A549 (cell line): Measurements from ENCODE around the gene BCAS3. TPM values are rescaled to one million over a fixed set of nuclear protein-coding genes. Genes with fewer than 3 reads are reported as not detected.

Source experiments
- ATAC-seq, 2 experiments: fragments of 200-7000 bp in 1 of 2; fragments of >200 bp in 1 of 2; cut with Nextera tagmentation in 1 of 2; cut with Tn5 transposase in 1 of 2; 3 replicates each; pipeline versions ENCODE4 v1.8.0 to v1.9.1; 2018 to 2020; ENCODE audit warnings: mild to moderate bottlenecking in 1 of 2, moderate library complexity in 1 of 2
- CTCF ChIA-PET: fragments of 300-600 bp; sonication (Branson Sonifier 250); formaldehyde crosslinking; extraction: SDS; loops from one replicate; lab custom pipeline; 2021; ENCODE audit warnings: antibody characterized with exemption, inconsistent platforms; lab: Yijun Ruan, JAX
- POLR2A ChIA-PET: fragments of 350-600 bp; formaldehyde crosslinking; extraction: SDS; loops from one replicate; lab custom pipeline; 2021; ENCODE audit warnings: antibody characterized with exemption, inconsistent platforms; lab: Yijun Ruan, JAX
- DNase-seq, 2 experiments: peaks; one replicate each; pipeline versions ENCODE4 v3.0.0 to v3.0.0-alpha.2; 2011 to 2016; ENCODE audit warnings: low read depth in 1 of 2, low spot score in 1 of 2
- FAIRE-seq: peaks from 2 replicates; lab custom pipeline; 2011; peaks lifted over from hg19 to GRCh38; lab: Jason Lieb, UNC
- H3K27ac ChIP-seq, 2 experiments: fragments of >200 bp; sonication (Bioruptor Twin); formaldehyde crosslinking; 3 replicates each; pipeline ENCODE4 v1.5.1; 2016 to 2017
- H3K4me1 ChIP-seq: fragments of >200 bp; sonication (Bioruptor Twin); formaldehyde crosslinking; 3 replicates; pipeline ENCODE4 v1.6.1; 2016
- H3K4me2 ChIP-seq: fragments of >200 bp; sonication (Bioruptor Twin); formaldehyde crosslinking; 3 replicates; pipeline ENCODE4 v1.6.1; 2016
- H3K4me3 ChIP-seq: fragments of >200 bp; sonication (Bioruptor Twin); formaldehyde crosslinking; 3 replicates; pipeline ENCODE4 v1.5.1; 2016
- H3K9me3 ChIP-seq: fragments of >200 bp; sonication (Bioruptor Twin); formaldehyde crosslinking; 3 replicates; pipeline ENCODE4 v1.6.1; 2016
- BCL3 ChIP-seq: fragments of >200 bp; sonication (Bioruptor Twin); formaldehyde crosslinking; IDR thresholded peaks from 3 replicates; pipeline ENCODE4 v1.6.1; 2016
- CEBPB ChIP-seq, 2 experiments: fragments of >200 bp in 1 of 2; sonication (Bioruptor Twin) in 1 of 2; formaldehyde crosslinking in 1 of 2; IDR thresholded peaks; 2 replicates each; pipeline ENCODE4 v1.6.1; 2012 to 2016
- CHD2 ChIP-seq: fragments of 150-350 bp; IDR thresholded peaks from 2 replicates; pipeline ENCODE4 v1.6.1; 2014; ENCODE audit warnings: low read length; ENCODE audit not compliant: partially characterized antibody
- EHMT2 ChIP-seq: fragments of 200-600 bp; sonication (generic); IDR thresholded peaks from 2 replicates; pipeline ENCODE4 v1.6.1; 2016; ENCODE audit warnings: antibody characterized with exemption, low read depth, mild to moderate bottlenecking, moderate library complexity
- EP300 ChIP-seq, 2 experiments: fragments of >200 bp; sonication (Bioruptor Twin); formaldehyde crosslinking; IDR thresholded peaks; 2 replicates in 1 of 2; 3 replicates in 1 of 2; pipeline ENCODE4 v1.6.1; 2016 to 2017
- ESRRA ChIP-seq: fragments of 150-350 bp; IDR thresholded peaks from 2 replicates; pipeline ENCODE4 v1.6.1; 2014; ENCODE audit warnings: mild to moderate bottlenecking, low read length, borderline replicate concordance
- FOSL2 ChIP-seq, 2 experiments: fragments of 450-650 bp in 1 of 2; fragments of >200 bp in 1 of 2; sonication (Bioruptor Twin) in 1 of 2; formaldehyde crosslinking; IDR thresholded peaks; 2 replicates each; pipeline versions ENCODE4 v1.5.0 to v1.6.1; 2016 to 2020; ENCODE audit warnings: mild to moderate bottlenecking in 1 of 2, moderate library complexity in 1 of 2
- KDM5A ChIP-seq: fragments of 200-600 bp; sonication (generic); IDR thresholded peaks from 2 replicates; pipeline ENCODE4 v1.6.1; 2016; ENCODE audit warnings: antibody characterized with exemption, mild to moderate bottlenecking
- MAX ChIP-seq: IDR thresholded peaks from 2 replicates; pipeline ENCODE4 v1.6.1; 2012
- POLR2A ChIP-seq: IDR thresholded peaks from 2 replicates; pipeline ENCODE4 v1.6.1; 2012; ENCODE audit warnings: mild to moderate bottlenecking, low read length
- SMC3 ChIP-seq: fragments of >200 bp; sonication (Bioruptor Twin); formaldehyde crosslinking; IDR thresholded peaks from 3 replicates; pipeline ENCODE4 v1.6.1; 2018; ENCODE audit warnings: inconsistent platforms
- WGBS: methylation state at CpG from one replicate; pipeline ENCODE4 v1.1.6; 2017; ENCODE audit errors: missing lambda C conversion rate; 5-methylcytosine and 5-hydroxymethylcytosine counted together
- polyA plus RNA-seq, 4 experiments: library from polyadenylated mRNA; depleted of rRNA in 3 of 4; stranded (reverse); fragments of >200 nt; fragmentation: RNase III in 1 of 4; extraction: RNeasy Plus Mini Kit Qiagen cat#74134 plus additional on column Dnase treatment in 1 of 4; gene quantifications; 2 replicates in 3 of 4; 3 replicates in 1 of 4; pipeline ENCODE4 v1.2.3, GENCODE V29; 2011 to 2017
- TF ChIP-seq, protein P1 (sequence below): IDR thresholded peaks from 2 replicates; pipeline ENCODE4 v1.6.1; 2012
- TF ChIP-seq, protein P2 (sequence below): fragments of >200 bp; sonication (Bioruptor Twin); formaldehyde crosslinking; IDR thresholded peaks from 3 replicates; pipeline ENCODE4 v1.5.1; 2016

Gene BCAS3
- polyA plus RNA-seq, 2 of the 4 experiments (the other 2 are of a cell fraction), result 14.7 to 43.4 TPM

- FAIRE-seq (no peak), DNase-seq (no peak), ATAC-seq (no peak)
- 89% methylated on average over 21 of the region's 21 CpGs for WGBS
- Histone ChIP-seq H3K27ac (peak overlapping the region in 1 of 2 experiments; percentile 32; a peak in 1 of 6 replicates), H3K4me1 (peaks cover 22% of the 10 kb centered on the region), H3K9me3 (no peaks in the 10 kb centered on the region), H3K4me2 (no peak overlapping the region), H3K4me3 (no peak overlapping the region)
- no peak for TF ChIP-seq KDM5A
- TF ChIP-seq, protein P1, sequence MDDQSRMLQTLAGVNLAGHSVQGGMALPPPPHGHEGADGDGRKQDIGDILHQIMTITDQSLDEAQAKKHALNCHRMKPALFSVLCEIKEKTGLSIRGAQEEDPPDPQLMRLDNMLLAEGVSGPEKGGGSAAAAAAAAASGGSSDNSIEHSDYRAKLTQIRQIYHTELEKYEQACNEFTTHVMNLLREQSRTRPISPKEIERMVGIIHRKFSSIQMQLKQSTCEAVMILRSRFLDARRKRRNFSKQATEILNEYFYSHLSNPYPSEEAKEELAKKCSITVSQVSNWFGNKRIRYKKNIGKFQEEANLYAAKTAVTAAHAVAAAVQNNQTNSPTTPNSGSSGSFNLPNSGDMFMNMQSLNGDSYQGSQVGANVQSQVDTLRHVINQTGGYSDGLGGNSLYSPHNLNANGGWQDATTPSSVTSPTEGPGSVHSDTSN, result no peak
- no peak for TF ChIP-seq EHMT2
- no peak for TF ChIP-seq ESRRA
- TF ChIP-seq CEBPB (IDR thresholded peaks at IDR 0.05), result no peak
- no peak for TF ChIP-seq MAX
- ChIA-PET CTCF (interaction anchor here (1.1 to 1.8 kb wide), 5 partner anchors 9 to 76 kb away, joined by 3 to 6 read pairs (median 3); no protein-coding TSS in a partner anchor), POLR2A (no interaction called here)
Measured at GRCh38 chr17:61313461-61314326, 636.0 kb downstream of the BCAS3 start.

- CTCF ChIA-PET, result interaction anchor here (0.6 to 1.8 kb wide), 6 partner anchors 9 to 522 kb away, joined by 3 to 6 read pairs (median 3); no protein-coding TSS in a partner anchor
- Histone ChIP-seq H3K4me2 (no peak overlapping the region), H3K4me1 (peaks cover 14% of the 10 kb centered on the region; the same call in 2 of the 3 replicates), H3K27ac (peak overlapping the region in 1 of 2 experiments; percentile 32; a peak in 1 of 6 replicates), H3K9me3 (no peaks in the 10 kb centered on the region), H3K4me3 (no peak overlapping the region)
- POLR2A ChIA-PET, result no interaction called here
- peak; percentile 56 for FAIRE-seq
- 94% methylated on average over 8 of the region's 8 CpGs for WGBS
- ATAC-seq, result no peak
- no peak for TF ChIP-seq FOSL2 (IDR thresholded peaks at IDR 0.05)
- TF ChIP-seq FOSL2 (CRISPR knock-in tag; IDR thresholded peaks at IDR 0.05), result no peak
- no peak for TF ChIP-seq EP300 (IDR thresholded peaks at IDR 0.05)
- TF ChIP-seq BCL3, result no peak
- TF ChIP-seq, protein P1, result no peak
- TF ChIP-seq POLR2A, result no peak
- no peak for DNase-seq
Measured at GRCh38 chr17:61314368-61315078, 636.9 kb downstream of the BCAS3 start.

- CTCF ChIA-PET, result interaction anchor here (1.1 to 1.6 kb wide), 3 partner anchors 9 to 18 kb away, joined by 3 to 6 read pairs (median 6); no protein-coding TSS in a partner anchor
- H3K27ac ChIP-seq, result no peak overlapping the region
- WGBS, result 83% methylated on average over 6 of the region's 6 CpGs
- DNase-seq (no peak), ATAC-seq (no peak), FAIRE-seq (no peak)
- no peaks in the 10 kb centered on the region for H3K4me1 ChIP-seq
- no peak overlapping the region for H3K4me3 ChIP-seq
- H3K9me3 ChIP-seq, result no peaks in the 10 kb centered on the region
- no peak overlapping the region for H3K4me2 ChIP-seq
- POLR2A ChIA-PET, result no interaction called here
- TF ChIP-seq CHD2 (no peak), SMC3 (no peak)
- TF ChIP-seq, protein P2, sequence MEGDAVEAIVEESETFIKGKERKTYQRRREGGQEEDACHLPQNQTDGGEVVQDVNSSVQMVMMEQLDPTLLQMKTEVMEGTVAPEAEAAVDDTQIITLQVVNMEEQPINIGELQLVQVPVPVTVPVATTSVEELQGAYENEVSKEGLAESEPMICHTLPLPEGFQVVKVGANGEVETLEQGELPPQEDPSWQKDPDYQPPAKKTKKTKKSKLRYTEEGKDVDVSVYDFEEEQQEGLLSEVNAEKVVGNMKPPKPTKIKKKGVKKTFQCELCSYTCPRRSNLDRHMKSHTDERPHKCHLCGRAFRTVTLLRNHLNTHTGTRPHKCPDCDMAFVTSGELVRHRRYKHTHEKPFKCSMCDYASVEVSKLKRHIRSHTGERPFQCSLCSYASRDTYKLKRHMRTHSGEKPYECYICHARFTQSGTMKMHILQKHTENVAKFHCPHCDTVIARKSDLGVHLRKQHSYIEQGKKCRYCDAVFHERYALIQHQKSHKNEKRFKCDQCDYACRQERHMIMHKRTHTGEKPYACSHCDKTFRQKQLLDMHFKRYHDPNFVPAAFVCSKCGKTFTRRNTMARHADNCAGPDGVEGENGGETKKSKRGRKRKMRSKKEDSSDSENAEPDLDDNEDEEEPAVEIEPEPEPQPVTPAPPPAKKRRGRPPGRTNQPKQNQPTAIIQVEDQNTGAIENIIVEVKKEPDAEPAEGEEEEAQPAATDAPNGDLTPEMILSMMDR, result no peak
- TF ChIP-seq, all 56 proteins: peak for 0
Measured at GRCh38 chr17:61316633-61317032, 639.0 kb downstream of the BCAS3 start.
